ENCODE data around the gene MYRF. TPM values are rescaled to one million over a fixed set of nuclear protein-coding genes. Genes with fewer than 3 reads are reported as not detected.

Gene MYRF
- total RNA-seq, 1 donor from 2014 or later: 13.7 TPM

- DNase-seq (ENCODE audit: low read depth): no peak
- Histone ChIP-seq H3K4me3 (ENCODE audit: low read depth, low read length) (no peak overlapping the region), H3K27me3 (ENCODE audit: control insufficient read depth, insufficient read depth, low read length) (no peaks in the 10 kb centered on the region), H3K36me3 (ENCODE audit: control insufficient read depth, insufficient read depth, low read length) (no peaks in the 10 kb centered on the region)
- no peak for TF ChIP-seq CTCF (IDR thresholded peaks at IDR 0.05; ENCODE audit: insufficient read depth, low read length, poor library complexity, severe bottlenecking)
These were observed 25.0 kb downstream of the MYRF start for GRCh38 chr11:61777234-61778090.

DNA sequence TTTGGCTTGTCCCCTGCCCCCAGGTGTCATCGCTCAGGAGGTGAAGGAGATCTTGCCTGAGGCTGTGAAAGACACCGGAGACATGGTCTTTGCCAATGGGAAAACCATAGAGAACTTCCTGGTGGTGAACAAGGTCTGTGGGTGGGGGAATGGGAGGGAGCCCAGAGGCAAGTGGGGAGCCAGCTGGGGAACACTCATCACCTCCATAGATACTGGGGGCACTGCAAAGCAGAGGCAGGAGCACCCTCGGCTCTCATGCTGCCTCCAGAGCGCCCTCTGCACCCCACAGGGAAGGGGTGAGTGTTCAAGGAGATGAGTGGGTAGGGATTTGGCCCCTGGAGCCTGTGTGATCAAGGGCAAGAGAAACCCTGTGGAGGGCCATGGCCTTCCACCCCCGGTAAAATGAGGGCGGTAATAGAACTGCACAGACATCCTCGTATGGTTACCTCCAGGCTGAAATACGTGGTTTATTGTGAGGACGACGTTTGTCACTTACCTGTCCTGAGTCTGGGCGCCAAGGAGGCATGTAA lies 26.0 kb downstream of the MYRF start:
- no peaks in the 10 kb centered on the region for H3K36me3 ChIP-seq (ENCODE audit: control insufficient read depth, insufficient read depth, low read length)
- H3K4me3 ChIP-seq (ENCODE audit: low read depth, low read length): no peak overlapping the region
- no peak for DNase-seq (ENCODE audit: low read depth)
- no peaks in the 10 kb centered on the region for H3K27me3 ChIP-seq (ENCODE audit: control insufficient read depth, insufficient read depth, low read length)
- no peak for TF ChIP-seq CTCF (IDR thresholded peaks at IDR 0.05; ENCODE audit: insufficient read depth, low read length, poor library complexity, severe bottlenecking)

GRCh38 chr11:61778920-61779650 lies 26.6 kb downstream of the MYRF start:
- TF ChIP-seq CTCF (IDR thresholded peaks at IDR 0.05; ENCODE audit: insufficient read depth, low read length, poor library complexity, severe bottlenecking): no peak
- no peaks in the 10 kb centered on the region for H3K27me3 ChIP-seq (ENCODE audit: control insufficient read depth, insufficient read depth, low read length)
- H3K4me3 ChIP-seq (ENCODE audit: low read depth, low read length): no peak overlapping the region
- no peak for DNase-seq (ENCODE audit: low read depth)
- H3K36me3 ChIP-seq (ENCODE audit: control insufficient read depth, insufficient read depth, low read length): no peaks in the 10 kb centered on the region

- Histone ChIP-seq H3K36me3 (ENCODE audit: control insufficient read depth, insufficient read depth, low read length) (peaks cover 1% of the 10 kb centered on the region), H3K27me3 (ENCODE audit: control insufficient read depth, insufficient read depth, low read length) (no peaks in the 10 kb centered on the region), H3K4me3 (ENCODE audit: low read depth, low read length) (no peak overlapping the region)
- no peak for TF ChIP-seq CTCF (IDR thresholded peaks at IDR 0.05; ENCODE audit: insufficient read depth, low read length, poor library complexity, severe bottlenecking)
- DNase-seq (ENCODE audit: low read depth): no peak
These were observed 27.5 kb downstream of the MYRF start for GRCh38 chr11:61779666-61780525.

DNA sequence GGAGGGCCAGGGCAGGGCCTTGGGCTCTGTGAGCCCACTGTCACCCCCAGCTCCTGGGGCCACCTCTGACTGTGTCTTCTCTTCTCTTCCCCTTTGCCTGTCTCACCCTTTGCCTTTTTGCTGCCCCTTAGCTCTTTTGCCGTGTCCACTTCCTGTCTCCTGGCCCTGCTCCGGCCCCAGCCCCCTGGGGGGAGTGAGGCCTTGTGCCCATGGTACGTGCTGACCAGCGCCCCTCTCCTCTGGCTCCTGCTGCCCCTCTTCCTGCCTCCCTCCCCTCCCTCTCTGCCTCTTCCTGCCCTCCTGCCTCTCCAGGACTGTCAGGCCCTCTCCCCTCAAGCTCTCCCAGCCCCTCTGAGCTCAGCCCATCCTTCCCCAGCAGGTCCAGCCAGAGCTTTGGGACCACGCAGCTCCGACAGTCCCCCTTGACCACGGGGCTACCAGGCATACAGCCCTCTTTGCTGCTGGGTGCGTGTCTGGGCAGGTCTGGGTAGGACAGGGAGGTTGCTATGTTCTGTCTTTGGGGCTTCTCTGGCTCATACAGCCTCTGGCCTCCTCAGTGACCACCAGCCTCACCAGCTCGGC lies 28.2 kb downstream of the MYRF start:
- DNase-seq (ENCODE audit: low read depth): no peak
- Histone ChIP-seq H3K27me3 (ENCODE audit: control insufficient read depth, insufficient read depth, low read length) (no peaks in the 10 kb centered on the region), H3K36me3 (ENCODE audit: control insufficient read depth, insufficient read depth, low read length) (peaks cover 1% of the 10 kb centered on the region), H3K4me3 (ENCODE audit: low read depth, low read length) (no peak overlapping the region)
- TF ChIP-seq CTCF (IDR thresholded peaks at IDR 0.05; ENCODE audit: insufficient read depth, low read length, poor library complexity, severe bottlenecking): no peak

Data from kidney epithelial cell (primary cell).